ENCODE results near the gene TMEM143. TPM values are rescaled to one million over a fixed set of nuclear protein-coding genes. Genes with fewer than 3 reads are reported as not detected.

TMEM143 gene
- total RNA-seq, 1 donor from 2014 or later, result 11.9 TPM

- DNase-seq, result no peak
- H3K27me3 Mint-ChIP-seq (ENCODE audit: unreplicated experiment), result peaks cover 21% of the 10 kb centered on the region
- peaks cover 6% of the 10 kb centered on the region for H3K36me3 Mint-ChIP-seq (ENCODE audit: unreplicated experiment)
- H3K4me3 Mint-ChIP-seq (ENCODE audit: unreplicated experiment), result no peak overlapping the region
- TF ChIP-seq CTCF (IDR thresholded peaks at IDR 0.05; ENCODE audit: partially characterized antibody, unreplicated experiment), result no peak
- peak overlapping the region; percentile 1 for H3K27ac Mint-ChIP-seq (ENCODE audit: unreplicated experiment)
- peaks cover 24% of the 10 kb centered on the region for H3K4me1 Mint-ChIP-seq (ENCODE audit: low read depth, unreplicated experiment)
- H3K9me3 Mint-ChIP-seq (ENCODE audit: unreplicated experiment), result peaks cover 17% of the 10 kb centered on the region
Observed at GRCh38 chr19:48401287-48401686, 37.5 kb upstream of the TMEM143 start.

- H3K4me3 Mint-ChIP-seq (ENCODE audit: unreplicated experiment), result peak overlapping the region; percentile 81
- H3K27me3 Mint-ChIP-seq (ENCODE audit: unreplicated experiment), result peaks cover 21% of the 10 kb centered on the region
- H3K9me3 Mint-ChIP-seq (ENCODE audit: unreplicated experiment), result peaks cover 17% of the 10 kb centered on the region
- peaks cover 22% of the 10 kb centered on the region for H3K4me1 Mint-ChIP-seq (ENCODE audit: low read depth, unreplicated experiment)
- no peaks in the 10 kb centered on the region for H3K36me3 Mint-ChIP-seq (ENCODE audit: unreplicated experiment)
- TF ChIP-seq CTCF (IDR thresholded peaks at IDR 0.05; ENCODE audit: partially characterized antibody, unreplicated experiment), result no peak
- DNase-seq, result peak; percentile 67
- H3K27ac Mint-ChIP-seq (ENCODE audit: unreplicated experiment), result peak overlapping the region; percentile 92
Observed at GRCh38 chr19:48400018-48400742, 36.4 kb upstream of the TMEM143 start.

- Mint-ChIP-seq H3K27ac (ENCODE audit: unreplicated experiment) (peak overlapping the region; percentile 62), H3K27me3 (ENCODE audit: unreplicated experiment) (peaks cover 21% of the 10 kb centered on the region), H3K36me3 (ENCODE audit: unreplicated experiment) (no peaks in the 10 kb centered on the region), H3K9me3 (ENCODE audit: unreplicated experiment) (peaks cover 17% of the 10 kb centered on the region), H3K4me1 (ENCODE audit: low read depth, unreplicated experiment) (peaks cover 26% of the 10 kb centered on the region), H3K4me3 (ENCODE audit: unreplicated experiment) (peak overlapping the region; percentile 77)
- TF ChIP-seq CTCF (IDR thresholded peaks at IDR 0.05; ENCODE audit: partially characterized antibody, unreplicated experiment), result no peak
- peak; percentile 89 for DNase-seq
Observed at GRCh38 chr19:48398375-48399235, 34.9 kb upstream of the TMEM143 start.

- peaks cover 17% of the 10 kb centered on the region for H3K9me3 Mint-ChIP-seq (ENCODE audit: unreplicated experiment)
- H3K27ac Mint-ChIP-seq (ENCODE audit: unreplicated experiment), result peak overlapping the region; percentile 90
- peaks cover 23% of the 10 kb centered on the region for H3K4me1 Mint-ChIP-seq (ENCODE audit: low read depth, unreplicated experiment)
- no peak for TF ChIP-seq CTCF (IDR thresholded peaks at IDR 0.05; ENCODE audit: partially characterized antibody, unreplicated experiment)
- no peak for DNase-seq
- H3K4me3 Mint-ChIP-seq (ENCODE audit: unreplicated experiment), result peak overlapping the region; percentile 78
- peaks cover 21% of the 10 kb centered on the region for H3K27me3 Mint-ChIP-seq (ENCODE audit: unreplicated experiment)
- H3K36me3 Mint-ChIP-seq (ENCODE audit: unreplicated experiment), result no peaks in the 10 kb centered on the region
Observed at GRCh38 chr19:48398102-48398374, 34.3 kb upstream of the TMEM143 start.

All from glutamatergic neuron (in vitro differentiated cells).